GM13977 (cell line): ENCODE results near the gene EXOC6B.

Experiments used
- DNase-seq: peaks from one replicate; pipeline ENCODE4 v3.0.0; 2012; ENCODE audit warnings: low spot score
- in situ Hi-C: fragments of 300-500 bp; cut with MboI; formaldehyde crosslinking; loops from one replicate; pipeline ENCODE4 v1.12.0; 2022; ENCODE audit warnings: low sequenced_read_pairs, low pct_unique_long_range_greater_than_20kb, mixed read lengths, inconsistent platforms; ENCODE audit not compliant: unreplicated experiment
- TF ChIP-seq, protein P1 (sequence below): IDR thresholded peaks from 2 replicates; pipeline ENCODE4 v1.5.1; 2012; ENCODE audit warnings: mild to moderate bottlenecking, control low read depth; ENCODE audit not compliant: insufficient read depth; ENCODE audit errors: extremely low read depth, missing control alignments

EXOC6B gene

GRCh38 chr2:72754628-72755320 lies 71.1 kb downstream of the EXOC6B start:
- in situ Hi-C loops: no loop called here
- TF ChIP-seq, protein P1, sequence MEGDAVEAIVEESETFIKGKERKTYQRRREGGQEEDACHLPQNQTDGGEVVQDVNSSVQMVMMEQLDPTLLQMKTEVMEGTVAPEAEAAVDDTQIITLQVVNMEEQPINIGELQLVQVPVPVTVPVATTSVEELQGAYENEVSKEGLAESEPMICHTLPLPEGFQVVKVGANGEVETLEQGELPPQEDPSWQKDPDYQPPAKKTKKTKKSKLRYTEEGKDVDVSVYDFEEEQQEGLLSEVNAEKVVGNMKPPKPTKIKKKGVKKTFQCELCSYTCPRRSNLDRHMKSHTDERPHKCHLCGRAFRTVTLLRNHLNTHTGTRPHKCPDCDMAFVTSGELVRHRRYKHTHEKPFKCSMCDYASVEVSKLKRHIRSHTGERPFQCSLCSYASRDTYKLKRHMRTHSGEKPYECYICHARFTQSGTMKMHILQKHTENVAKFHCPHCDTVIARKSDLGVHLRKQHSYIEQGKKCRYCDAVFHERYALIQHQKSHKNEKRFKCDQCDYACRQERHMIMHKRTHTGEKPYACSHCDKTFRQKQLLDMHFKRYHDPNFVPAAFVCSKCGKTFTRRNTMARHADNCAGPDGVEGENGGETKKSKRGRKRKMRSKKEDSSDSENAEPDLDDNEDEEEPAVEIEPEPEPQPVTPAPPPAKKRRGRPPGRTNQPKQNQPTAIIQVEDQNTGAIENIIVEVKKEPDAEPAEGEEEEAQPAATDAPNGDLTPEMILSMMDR: no peak
- no peak for DNase-seq

DNA sequence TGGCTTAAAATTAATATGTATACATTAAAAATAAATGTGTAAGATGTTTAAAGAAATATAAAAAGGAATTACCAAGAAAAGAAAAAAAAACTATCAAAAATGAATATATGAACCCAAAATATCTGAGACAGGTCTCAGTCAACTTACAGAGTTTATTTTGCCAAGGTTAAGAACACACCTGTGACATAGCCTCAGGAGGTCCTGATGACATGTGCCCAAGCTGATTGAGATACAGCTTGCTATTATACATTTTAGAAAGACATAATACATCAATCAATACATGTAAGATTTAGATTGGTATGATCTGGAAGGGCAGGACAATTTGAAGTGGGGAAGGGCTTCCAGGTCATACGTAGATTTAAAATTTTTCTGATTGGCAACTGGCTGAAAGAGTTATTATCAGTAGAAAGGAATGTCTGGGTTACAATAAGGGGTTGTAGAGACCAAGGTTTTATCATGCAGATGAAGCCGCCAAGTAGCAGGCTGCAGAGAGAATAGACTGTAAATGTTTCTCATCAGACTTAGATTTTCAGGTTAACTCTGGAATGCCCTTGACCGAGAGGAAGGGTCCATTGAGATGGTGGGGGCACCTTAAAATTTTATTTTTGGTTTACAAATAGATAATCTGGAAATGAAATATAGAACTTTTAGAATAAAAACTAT lies 74.7 kb downstream of the EXOC6B start:
- in situ Hi-C loops: no loop called here
- DNase-seq: no peak
- TF ChIP-seq, protein P1: no peak

DNA sequence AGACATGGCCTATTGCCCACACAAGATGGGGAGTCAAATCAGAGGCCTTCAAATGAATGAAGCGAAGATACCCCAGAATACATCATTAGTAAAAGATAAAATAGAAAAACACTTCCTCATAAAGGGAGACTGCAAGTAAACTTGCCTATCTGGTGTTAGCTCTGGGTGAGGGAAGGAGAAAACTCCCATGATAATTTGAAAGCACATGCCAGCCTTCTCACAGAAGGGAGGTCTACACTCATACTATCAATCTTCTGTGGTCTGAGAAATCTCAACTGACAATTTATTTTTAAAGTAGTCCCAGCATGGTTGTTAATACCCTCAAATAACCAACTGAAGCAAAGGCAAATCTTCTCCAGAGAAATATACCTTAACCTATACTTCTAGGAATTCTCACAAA lies 75.4 kb downstream of the EXOC6B start:
- no peak for DNase-seq
- TF ChIP-seq, protein P1: no peak
- in situ Hi-C loops: no loop called here

GRCh38 chr2:72747344-72747743 lies 78.5 kb downstream of the EXOC6B start:
- TF ChIP-seq, protein P1: no peak
- in situ Hi-C loops: no loop called here
- DNase-seq: no peak

DNA sequence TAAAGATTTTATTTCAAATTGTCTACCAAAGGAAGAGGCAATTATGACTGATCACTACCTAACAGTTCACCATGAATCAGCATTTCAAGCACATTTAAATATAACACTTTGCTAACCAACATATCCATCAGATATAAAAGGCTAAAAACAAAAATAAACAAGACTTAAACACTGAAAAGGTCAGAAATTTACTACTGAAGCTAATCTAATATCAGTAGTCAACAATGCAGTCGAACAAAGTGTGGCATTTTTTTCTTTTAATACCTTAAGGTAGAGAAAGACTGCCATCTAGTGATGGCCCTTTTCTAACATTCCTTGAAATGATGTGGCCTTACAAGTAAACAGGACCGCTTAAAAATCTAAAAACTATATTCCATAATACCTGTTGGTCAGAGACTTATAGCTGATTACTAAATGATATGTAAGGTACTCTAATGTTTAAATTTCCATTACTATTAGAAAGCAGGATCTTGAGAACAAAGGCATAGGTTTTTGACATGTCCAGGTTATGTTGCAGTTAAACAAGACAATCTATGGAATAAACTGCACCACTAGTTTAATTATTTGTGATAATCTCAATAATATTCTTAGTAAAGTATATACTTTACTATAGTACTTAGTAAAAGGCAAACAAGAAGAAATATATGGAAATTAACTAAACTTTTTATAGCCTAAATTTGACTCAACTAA lies 80.0 kb downstream of the EXOC6B start:
- in situ Hi-C loops: no loop called here
- DNase-seq: peak; percentile 16
- TF ChIP-seq, protein P1: peak; percentile 65

GRCh38 chr2:72744049-72744448 lies 81.8 kb downstream of the EXOC6B start:
- in situ Hi-C loops: no loop called here
- TF ChIP-seq, protein P1: no peak
- no peak for DNase-seq
